ENCODE data around the gene RPA1.

GRCh38 chr17:1789936-1790335, 39.9 kb upstream of the RPA1 start:
- TF ChIP-seq STAT1 (conservative IDR thresholded peaks at IDR 0.05) (no peak), BRCA1 (IDR thresholded peaks at IDR 0.05; ENCODE audit: low read depth, low read length) (no peak), ZBTB40 (IDR thresholded peaks at IDR 0.05; ENCODE audit: borderline replicate concordance) (no peak), RCOR1 (conservative IDR thresholded peaks at IDR 0.05; ENCODE audit: low read depth, low read length) (no peak), STAT3 (IDR thresholded peaks at IDR 0.05; ENCODE audit: low read depth, low read length) (no peak), BHLHE40 (IDR thresholded peaks at IDR 0.05; ENCODE audit: borderline replicate concordance in 1 of 2, low read depth in 2 of 2, low read length in 1 of 2) (no peak), POLR2AphosphoS5 (IDR thresholded peaks at IDR 0.05; ENCODE audit: low read length) (no peak), CTCF (IDR thresholded peaks at IDR 0.05 in 2 of 3, conservative IDR thresholded peaks at IDR 0.05 in 1 of 3; ENCODE audit: control insufficient read depth in 2 of 3, extremely low read depth in 1 of 3, insufficient read depth in 1 of 3, low read depth in 3 of 3, low read length in 3 of 3) (no peak; a peak in 1 of 6 replicates)
